HG02870 (cell line): ENCODE measurements around the gene LHPP.
"Not testable (repeated sequence)": the region's sequence is repeated elsewhere in the genome, so short reads cannot be mapped to it uniquely, and the experiment has no call there.

ENCODE experiments used
- ATAC-seq: cut with Tn5 transposase; IDR thresholded peaks from one replicate; pipeline ENCODE4 v1.9.1; 2021; ENCODE audit warnings: mild to moderate bottlenecking, moderate library complexity; ENCODE audit not compliant: unreplicated experiment

Gene LHPP

GRCh38 chr10:124535731-124536495 lies 74.3 kb downstream of the LHPP start:
- ATAC-seq, result no peak

- ATAC-seq, result no peak
These were observed 75.0 kb downstream of the LHPP start for GRCh38 chr10:124536496-124537050.

- ATAC-seq, result no peak
These were observed 75.6 kb downstream of the LHPP start for GRCh38 chr10:124537166-124537725.

GRCh38 chr10:124537891-124538290 lies 76.3 kb downstream of the LHPP start:
- ATAC-seq, result no peak

- ATAC-seq, result no peak
These were observed 77.1 kb downstream of the LHPP start for GRCh38 chr10:124538706-124539105.

GRCh38 chr10:124539935-124540641 lies 78.5 kb downstream of the LHPP start:
- ATAC-seq, result no peak

- ATAC-seq, result no peak
These were observed 79.7 kb downstream of the LHPP start for GRCh38 chr10:124541076-124541903.

- no peak for ATAC-seq
These were observed 80.7 kb downstream of the LHPP start for GRCh38 chr10:124542336-124542735.

- no peak for ATAC-seq
These were observed 81.5 kb downstream of the LHPP start for GRCh38 chr10:124543146-124543545.

- no peak for ATAC-seq
These were observed 82.3 kb downstream of the LHPP start for GRCh38 chr10:124543971-124544370.

- no peak for ATAC-seq
These were observed 83.1 kb downstream of the LHPP start for GRCh38 chr10:124544711-124545110.

- no peak for ATAC-seq
These were observed 83.9 kb downstream of the LHPP start for GRCh38 chr10:124545351-124546054.

- no peak for ATAC-seq
These were observed 84.4 kb downstream of the LHPP start for GRCh38 chr10:124546055-124546369.

- ATAC-seq, result no peak
These were observed 85.5 kb downstream of the LHPP start for GRCh38 chr10:124546957-124547646.

- no peak for ATAC-seq
These were observed 86.1 kb downstream of the LHPP start for GRCh38 chr10:124547647-124548168.

GRCh38 chr10:124549171-124549570 lies 87.5 kb downstream of the LHPP start:
- not testable (repeated sequence) for ATAC-seq

- ATAC-seq, result no peak
These were observed 88.8 kb downstream of the LHPP start for GRCh38 chr10:124550293-124551034.

- no peak for ATAC-seq
These were observed 89.5 kb downstream of the LHPP start for GRCh38 chr10:124551097-124551496.

- no peak for ATAC-seq
These were observed 90.1 kb downstream of the LHPP start for GRCh38 chr10:124551755-124552154.
